PFSK-1 (cell line): Measurements from ENCODE around the gene OPRD1.

Experiments
- POLR2AphosphoS5 ChIP-seq: IDR thresholded peaks from 2 replicates; pipeline ENCODE4 v1.6.1; 2012; ENCODE audit warnings: low read depth, mild to moderate bottlenecking, control low read depth, low read length, moderate library complexity
- SIN3A ChIP-seq: IDR thresholded peaks from 2 replicates; pipeline ENCODE4 v1.6.1; 2012; ENCODE audit warnings: mild to moderate bottlenecking, low read length, moderate library complexity, borderline replicate concordance; ENCODE audit not compliant: insufficient read depth
- TAF1 ChIP-seq: IDR thresholded peaks from 2 replicates; pipeline ENCODE4 v1.6.1; 2012; ENCODE audit warnings: low read length, control low read depth, borderline replicate concordance; ENCODE audit not compliant: insufficient read depth
- TF ChIP-seq, protein P1 (sequence below), 2 experiments: IDR thresholded peaks; 2 replicates each; pipeline versions ENCODE4 v1.6.1 to v1.8.0; 2011 to 2012; ENCODE audit warnings: low read depth in 2 of 2, low read length in 2 of 2, control low read depth in 1 of 2, inconsistent platforms in 1 of 2, mild to moderate bottlenecking in 1 of 2, moderate library complexity in 1 of 2; ENCODE audit not compliant: insufficient read depth in 1 of 2

DNA sequence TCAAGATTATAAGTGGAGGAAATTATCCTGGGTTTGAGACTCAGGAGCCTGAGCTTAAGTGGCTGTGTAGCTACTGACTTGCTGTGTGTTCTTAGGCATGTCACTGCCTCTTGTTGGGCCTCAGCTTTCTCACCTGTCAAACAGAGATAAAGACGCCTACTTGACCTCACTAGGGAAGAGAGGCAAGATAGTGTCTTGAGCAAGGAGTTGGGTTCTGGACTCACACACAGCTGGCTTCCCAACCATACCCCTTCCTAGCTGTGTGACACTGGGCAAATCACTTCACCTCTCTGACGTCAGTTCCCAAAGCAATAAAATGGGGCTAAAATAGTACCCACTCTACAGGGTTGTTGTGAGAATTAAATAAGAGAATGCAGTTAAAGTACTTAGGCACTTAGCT lies 90.8 kb downstream of the OPRD1 start:
- TF ChIP-seq POLR2AphosphoS5, result no peak
- TF ChIP-seq, protein P1, sequence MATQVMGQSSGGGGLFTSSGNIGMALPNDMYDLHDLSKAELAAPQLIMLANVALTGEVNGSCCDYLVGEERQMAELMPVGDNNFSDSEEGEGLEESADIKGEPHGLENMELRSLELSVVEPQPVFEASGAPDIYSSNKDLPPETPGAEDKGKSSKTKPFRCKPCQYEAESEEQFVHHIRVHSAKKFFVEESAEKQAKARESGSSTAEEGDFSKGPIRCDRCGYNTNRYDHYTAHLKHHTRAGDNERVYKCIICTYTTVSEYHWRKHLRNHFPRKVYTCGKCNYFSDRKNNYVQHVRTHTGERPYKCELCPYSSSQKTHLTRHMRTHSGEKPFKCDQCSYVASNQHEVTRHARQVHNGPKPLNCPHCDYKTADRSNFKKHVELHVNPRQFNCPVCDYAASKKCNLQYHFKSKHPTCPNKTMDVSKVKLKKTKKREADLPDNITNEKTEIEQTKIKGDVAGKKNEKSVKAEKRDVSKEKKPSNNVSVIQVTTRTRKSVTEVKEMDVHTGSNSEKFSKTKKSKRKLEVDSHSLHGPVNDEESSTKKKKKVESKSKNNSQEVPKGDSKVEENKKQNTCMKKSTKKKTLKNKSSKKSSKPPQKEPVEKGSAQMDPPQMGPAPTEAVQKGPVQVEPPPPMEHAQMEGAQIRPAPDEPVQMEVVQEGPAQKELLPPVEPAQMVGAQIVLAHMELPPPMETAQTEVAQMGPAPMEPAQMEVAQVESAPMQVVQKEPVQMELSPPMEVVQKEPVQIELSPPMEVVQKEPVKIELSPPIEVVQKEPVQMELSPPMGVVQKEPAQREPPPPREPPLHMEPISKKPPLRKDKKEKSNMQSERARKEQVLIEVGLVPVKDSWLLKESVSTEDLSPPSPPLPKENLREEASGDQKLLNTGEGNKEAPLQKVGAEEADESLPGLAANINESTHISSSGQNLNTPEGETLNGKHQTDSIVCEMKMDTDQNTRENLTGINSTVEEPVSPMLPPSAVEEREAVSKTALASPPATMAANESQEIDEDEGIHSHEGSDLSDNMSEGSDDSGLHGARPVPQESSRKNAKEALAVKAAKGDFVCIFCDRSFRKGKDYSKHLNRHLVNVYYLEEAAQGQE (IDR thresholded peaks at IDR 0.05; ENCODE audit: insufficient read depth in 1 of 2, low read depth in 2 of 2, low read length in 2 of 2), result no peak
- TF ChIP-seq TAF1, result no peak
- TF ChIP-seq SIN3A, result no peak
